Measurements from ENCODE around the gene NCOA7.
"Not testable (repeated sequence)": the region's sequence is repeated elsewhere in the genome, so short reads cannot be mapped to it uniquely, and the experiment has no call there.

Gene NCOA7

DNA sequence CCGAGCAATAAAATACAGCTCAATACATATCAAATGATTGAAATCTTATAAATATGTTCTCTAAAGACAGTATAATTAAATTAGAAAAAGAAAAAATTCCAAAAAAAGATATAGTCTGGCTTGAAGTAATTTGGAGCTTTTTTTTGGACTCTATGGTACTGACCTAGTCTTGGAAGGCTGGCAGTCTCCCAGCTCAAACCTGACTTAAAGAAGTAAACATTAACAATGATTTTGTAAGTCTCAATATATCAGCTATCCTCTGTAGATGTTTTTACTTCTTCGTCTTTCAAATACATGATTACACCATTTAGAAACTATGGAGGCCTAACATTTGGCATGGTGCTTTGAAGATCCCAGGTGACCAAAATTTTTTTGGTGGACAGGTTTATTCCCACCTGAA, 180.0 kb downstream of the NCOA7 start:
- TF ChIP-seq, protein P1, sequence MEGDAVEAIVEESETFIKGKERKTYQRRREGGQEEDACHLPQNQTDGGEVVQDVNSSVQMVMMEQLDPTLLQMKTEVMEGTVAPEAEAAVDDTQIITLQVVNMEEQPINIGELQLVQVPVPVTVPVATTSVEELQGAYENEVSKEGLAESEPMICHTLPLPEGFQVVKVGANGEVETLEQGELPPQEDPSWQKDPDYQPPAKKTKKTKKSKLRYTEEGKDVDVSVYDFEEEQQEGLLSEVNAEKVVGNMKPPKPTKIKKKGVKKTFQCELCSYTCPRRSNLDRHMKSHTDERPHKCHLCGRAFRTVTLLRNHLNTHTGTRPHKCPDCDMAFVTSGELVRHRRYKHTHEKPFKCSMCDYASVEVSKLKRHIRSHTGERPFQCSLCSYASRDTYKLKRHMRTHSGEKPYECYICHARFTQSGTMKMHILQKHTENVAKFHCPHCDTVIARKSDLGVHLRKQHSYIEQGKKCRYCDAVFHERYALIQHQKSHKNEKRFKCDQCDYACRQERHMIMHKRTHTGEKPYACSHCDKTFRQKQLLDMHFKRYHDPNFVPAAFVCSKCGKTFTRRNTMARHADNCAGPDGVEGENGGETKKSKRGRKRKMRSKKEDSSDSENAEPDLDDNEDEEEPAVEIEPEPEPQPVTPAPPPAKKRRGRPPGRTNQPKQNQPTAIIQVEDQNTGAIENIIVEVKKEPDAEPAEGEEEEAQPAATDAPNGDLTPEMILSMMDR (IDR thresholded peaks at IDR 0.05; ENCODE audit: low read length): no peak
- TF ChIP-seq EZH2 (IDR thresholded peaks at IDR 0.05; ENCODE audit: borderline replicate concordance, low read length): no peak
- Histone ChIP-seq H3K9ac (ENCODE audit: low read length) (no peak overlapping the region), H3F3A (ENCODE audit: insufficient read depth, low read length) (no peaks in the 10 kb centered on the region), H3K4me3 (ENCODE audit: low read depth, low read length, poor library complexity, severe bottlenecking) (no peak overlapping the region), H3K9me3 (ENCODE audit: low read length) (no peaks in the 10 kb centered on the region), H3K27me3 (ENCODE audit: insufficient read depth, low read length) (no peaks in the 10 kb centered on the region), H3K4me1 (ENCODE audit: insufficient read depth, low read length, severe bottlenecking) (peaks cover 22% of the 10 kb centered on the region), H3K9me2 (ENCODE audit: low read depth, low read length) (no peaks in the 10 kb centered on the region), H3K27ac (ENCODE audit: low read depth, low read length, poor library complexity, severe bottlenecking) (no peak overlapping the region), H3K79me2 (ENCODE audit: insufficient read depth, low read length) (no peaks in the 10 kb centered on the region; the same call in 1 of the 2 replicates), H3K36me3 (ENCODE audit: insufficient read depth, low read length) (peaks cover 18% of the 10 kb centered on the region; the same call in 1 of the 2 replicates), H3K4me2 (ENCODE audit: low read length) (no peak overlapping the region), H2AFZ (ENCODE audit: low read length) (no peak overlapping the region), H4K20me1 (ENCODE audit: insufficient read depth, low read length) (no peaks in the 10 kb centered on the region)

DNA sequence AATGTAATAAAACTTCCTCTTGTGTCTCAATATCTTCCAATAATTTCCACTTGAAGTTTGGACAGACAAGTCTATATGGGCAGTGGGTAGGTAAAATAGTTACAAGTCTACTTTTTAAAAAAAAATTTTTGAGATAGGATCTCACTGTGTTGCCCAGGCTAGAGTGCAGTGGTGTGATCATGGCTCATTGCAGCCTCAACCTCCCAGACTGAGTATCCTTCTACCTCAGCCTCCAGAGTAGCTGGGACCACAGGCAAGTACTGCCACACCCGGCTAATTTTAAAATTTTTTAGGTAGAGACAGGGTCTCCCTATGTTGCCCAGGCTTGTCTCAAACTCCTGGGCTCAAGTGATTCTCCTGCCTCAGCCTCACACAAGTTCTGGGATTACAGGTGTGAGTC, 181.7 kb downstream of the NCOA7 start:
- H3K9me2 ChIP-seq (ENCODE audit: low read depth, low read length); H3K79me2 ChIP-seq (ENCODE audit: insufficient read depth, low read length); H3K27me3 ChIP-seq (ENCODE audit: insufficient read depth, low read length); H3K4me3 ChIP-seq (ENCODE audit: low read depth, low read length, poor library complexity, severe bottlenecking); H3K4me2 ChIP-seq (ENCODE audit: low read length); H3K9me3 ChIP-seq (ENCODE audit: low read length); H2AFZ ChIP-seq (ENCODE audit: low read length); H3F3A ChIP-seq (ENCODE audit: insufficient read depth, low read length); H3K9ac ChIP-seq (ENCODE audit: low read length); H4K20me1 ChIP-seq (ENCODE audit: insufficient read depth, low read length); H3K27ac ChIP-seq (ENCODE audit: low read depth, low read length, poor library complexity, severe bottlenecking): not testable (repeated sequence)
- H3K4me1 ChIP-seq (ENCODE audit: insufficient read depth, low read length, severe bottlenecking): peaks cover 22% of the 10 kb centered on the region
- peaks cover 20% of the 10 kb centered on the region; the same call in 1 of the 2 replicates for H3K36me3 ChIP-seq (ENCODE audit: insufficient read depth, low read length)

DNA sequence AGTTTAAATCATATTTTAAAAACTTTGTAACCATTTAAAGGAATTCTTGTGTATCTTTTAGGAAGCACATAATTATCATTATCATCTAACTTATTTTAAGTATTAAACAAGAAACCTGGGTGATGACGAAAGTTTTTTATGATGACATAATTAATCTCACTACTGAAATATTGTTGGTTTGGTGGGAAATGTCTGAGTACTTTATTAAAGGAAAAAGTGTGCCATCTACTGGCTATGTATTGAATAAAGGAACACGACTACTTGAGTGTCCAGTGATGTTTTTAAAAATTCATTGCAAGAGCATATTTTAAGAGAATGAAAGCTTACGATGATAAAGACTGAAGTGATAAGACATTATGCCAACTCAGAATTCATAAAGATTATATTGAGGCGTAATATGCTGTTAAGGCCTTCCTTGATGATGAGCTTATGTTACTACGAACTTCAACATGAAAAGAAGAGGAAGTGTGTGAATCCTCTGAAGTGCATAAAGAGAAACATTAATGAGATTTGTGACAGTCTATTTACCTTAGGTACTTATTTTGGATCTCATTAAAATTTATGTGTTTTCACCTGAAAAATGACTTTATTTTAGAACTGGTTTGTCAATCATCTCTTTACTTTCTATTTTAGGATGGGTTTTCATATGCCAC, 183.6 kb downstream of the NCOA7 start:
- no peaks in the 10 kb centered on the region for H3F3A ChIP-seq (ENCODE audit: insufficient read depth, low read length)
- peak overlapping the region; percentile 41; the same call in 1 of the 2 replicates for H3K4me2 ChIP-seq (ENCODE audit: low read length)
- no peaks in the 10 kb centered on the region for H3K9me2 ChIP-seq (ENCODE audit: low read depth, low read length)
- TF ChIP-seq, protein P1 (IDR thresholded peaks at IDR 0.05; ENCODE audit: low read length): peak; percentile 70
- no peak for TF ChIP-seq EZH2 (IDR thresholded peaks at IDR 0.05; ENCODE audit: borderline replicate concordance, low read length)
- no peak overlapping the region for H3K9ac ChIP-seq (ENCODE audit: low read length)
- no peaks in the 10 kb centered on the region for H3K79me2 ChIP-seq (ENCODE audit: insufficient read depth, low read length)
- no peak overlapping the region for H3K4me3 ChIP-seq (ENCODE audit: low read depth, low read length, poor library complexity, severe bottlenecking)
- peaks cover 7% of the 10 kb centered on the region for H3K4me1 ChIP-seq (ENCODE audit: insufficient read depth, low read length, severe bottlenecking)
- no peak overlapping the region for H2AFZ ChIP-seq (ENCODE audit: low read length)
- H3K36me3 ChIP-seq (ENCODE audit: insufficient read depth, low read length): peaks cover 20% of the 10 kb centered on the region; the same call in 1 of the 2 replicates
- H3K27me3 ChIP-seq (ENCODE audit: insufficient read depth, low read length): no peaks in the 10 kb centered on the region
- H3K27ac ChIP-seq (ENCODE audit: low read depth, low read length, poor library complexity, severe bottlenecking): no peak overlapping the region
- no peaks in the 10 kb centered on the region for H3K9me3 ChIP-seq (ENCODE audit: low read length)
- H4K20me1 ChIP-seq (ENCODE audit: insufficient read depth, low read length): no peaks in the 10 kb centered on the region

DNA sequence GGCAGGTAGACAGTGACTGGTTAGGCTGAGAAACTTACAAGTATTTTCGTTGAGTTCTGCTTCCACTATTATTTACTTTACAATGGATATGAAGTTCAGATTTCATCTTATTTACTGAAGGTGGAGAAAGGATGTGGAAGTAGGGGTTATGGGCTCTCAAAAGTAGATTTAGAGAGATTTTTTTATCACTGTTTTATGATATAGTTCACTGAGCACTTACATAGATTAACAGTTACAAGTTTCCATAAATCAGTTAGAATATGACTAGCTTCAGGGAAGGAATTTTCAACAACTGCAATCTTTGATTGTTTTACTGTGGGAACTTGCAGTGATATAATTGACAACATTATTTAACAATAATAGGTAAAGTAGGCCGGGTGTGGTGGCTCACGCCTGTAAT, 188.3 kb downstream of the NCOA7 start:
- Histone ChIP-seq H3K9me3 (ENCODE audit: low read length) (no peaks in the 10 kb centered on the region), H4K20me1 (ENCODE audit: insufficient read depth, low read length) (no peaks in the 10 kb centered on the region), H3K4me3 (ENCODE audit: low read depth, low read length, poor library complexity, severe bottlenecking) (no peak overlapping the region), H3F3A (ENCODE audit: insufficient read depth, low read length) (no peaks in the 10 kb centered on the region), H3K9me2 (ENCODE audit: low read depth, low read length) (no peaks in the 10 kb centered on the region), H3K4me1 (ENCODE audit: insufficient read depth, low read length, severe bottlenecking) (peaks cover 5% of the 10 kb centered on the region), H3K9ac (ENCODE audit: low read length) (no peak overlapping the region), H3K27ac (ENCODE audit: low read depth, low read length, poor library complexity, severe bottlenecking) (no peak overlapping the region), H3K4me2 (ENCODE audit: low read length) (no peak overlapping the region), H3K79me2 (ENCODE audit: insufficient read depth, low read length) (no peaks in the 10 kb centered on the region), H3K36me3 (ENCODE audit: insufficient read depth, low read length) (peaks cover 12% of the 10 kb centered on the region; the same call in 1 of the 2 replicates), H2AFZ (ENCODE audit: low read length) (no peak overlapping the region), H3K27me3 (ENCODE audit: insufficient read depth, low read length) (no peaks in the 10 kb centered on the region)
- TF ChIP-seq, protein P1 (IDR thresholded peaks at IDR 0.05; ENCODE audit: low read length): no peak
- TF ChIP-seq EZH2 (IDR thresholded peaks at IDR 0.05; ENCODE audit: borderline replicate concordance, low read length): no peak
